DND-41 (cell line): ENCODE results near the gene TOR2A.

Source experiments
- ATAC-seq: fragments of 200-7000 bp; cut with Tn5 transposase; 3 replicates; pipeline ENCODE4 v1.9.1; 2021; ENCODE audit warnings: low read depth; ENCODE audit not compliant: insufficient read depth
- DNase-seq: peaks from one replicate; pipeline ENCODE4 v3.0.0-alpha.2; 2020
- H2AFZ ChIP-seq: 2 replicates; pipeline ENCODE4 v1.6.0; 2012; ENCODE audit warnings: low read depth, low read length
- H3K27ac ChIP-seq: 2 replicates; pipeline ENCODE4 v1.5.1; 2012; ENCODE audit warnings: low read length, inconsistent platforms
- H3K27me3 ChIP-seq: fragments of 200-600 bp; sonication (generic); 2 replicates; pipeline ENCODE4 v1.6.0; 2012; ENCODE audit warnings: low read length, mild to moderate bottlenecking, inconsistent platforms; ENCODE audit not compliant: insufficient read depth, poor library complexity
- H3K36me3 ChIP-seq: 2 replicates; pipeline ENCODE4 v1.5.1; 2012; ENCODE audit warnings: low read length, inconsistent platforms; ENCODE audit not compliant: insufficient read depth
- H3K4me1 ChIP-seq: 2 replicates; pipeline ENCODE4 v1.5.1; 2012; ENCODE audit warnings: mild to moderate bottlenecking, low read length; ENCODE audit not compliant: insufficient read depth
- H3K4me2 ChIP-seq: 2 replicates; pipeline ENCODE4 v1.6.0; 2012; ENCODE audit warnings: mild to moderate bottlenecking, moderate library complexity, low read length, inconsistent platforms; ENCODE audit not compliant: insufficient read depth
- H3K4me3 ChIP-seq, 2 experiments: fragments of 200-600 bp in 1 of 2; shearing (Covaris generic) in 1 of 2; 2 replicates each; pipeline ENCODE4 v1.5.1; 2012 to 2016; ENCODE audit warnings: inconsistent platforms in 2 of 2, low read length in 2 of 2, mild to moderate bottlenecking in 2 of 2, low read depth in 1 of 2, moderate library complexity in 1 of 2
- H3K79me2 ChIP-seq: 2 replicates; pipeline ENCODE4 v1.6.0; 2012; ENCODE audit warnings: low read length, inconsistent platforms; ENCODE audit not compliant: insufficient read depth
- H3K9ac ChIP-seq: 2 replicates; pipeline ENCODE4 v1.6.0; 2012; ENCODE audit warnings: low read depth, mild to moderate bottlenecking, inconsistent platforms, low read length, moderate library complexity
- H3K9me3 ChIP-seq: 2 replicates; pipeline ENCODE4 v1.5.1; 2012; ENCODE audit warnings: low read length, moderate library complexity, mild to moderate bottlenecking, inconsistent platforms; ENCODE audit not compliant: insufficient read depth, severe bottlenecking
- H4K20me1 ChIP-seq: 2 replicates; pipeline ENCODE4 v1.6.0; 2012; ENCODE audit warnings: low read length; ENCODE audit not compliant: insufficient read depth
- CTCF ChIP-seq: IDR thresholded peaks from 2 replicates; pipeline ENCODE4 v1.5.1; 2012; ENCODE audit warnings: borderline replicate concordance, low read length, moderate library complexity, mild to moderate bottlenecking; ENCODE audit not compliant: poor library complexity, severe bottlenecking; ENCODE audit errors: extremely low read depth
- EZH2 ChIP-seq: IDR thresholded peaks from 3 replicates; pipeline ENCODE4 v1.6.1; 2012; ENCODE audit warnings: borderline replicate concordance, low read depth, mild to moderate bottlenecking, moderate library complexity, low read length, inconsistent platforms; ENCODE audit not compliant: severe bottlenecking

Gene TOR2A

GRCh38 chr9:127694890-127695720 lies 40.0 kb downstream of the TOR2A start:
- Histone ChIP-seq H3K4me2 (no peak overlapping the region), H2AFZ (no peak overlapping the region), H3K79me2 (no peaks in the 10 kb centered on the region), H3K9ac (no peak overlapping the region), H3K36me3 (no peaks in the 10 kb centered on the region), H3K4me3 (no peak overlapping the region), H4K20me1 (no peaks in the 10 kb centered on the region), H3K27ac (no peak overlapping the region), H3K9me3 (no peaks in the 10 kb centered on the region), H3K27me3 (no peaks in the 10 kb centered on the region), H3K4me1 (no peaks in the 10 kb centered on the region)
- TF ChIP-seq EZH2 = no peak
- no peak for TF ChIP-seq CTCF
- DNase-seq = no peak
- no peak for ATAC-seq

GRCh38 chr9:127693697-127694096 lies 41.4 kb downstream of the TOR2A start:
- no peak overlapping the region for H2AFZ ChIP-seq
- ATAC-seq = no peak
- H3K4me2 ChIP-seq = no peak overlapping the region
- H3K36me3 ChIP-seq = no peaks in the 10 kb centered on the region
- no peaks in the 10 kb centered on the region for H4K20me1 ChIP-seq
- no peak overlapping the region for H3K27ac ChIP-seq
- H3K9me3 ChIP-seq = no peaks in the 10 kb centered on the region
- no peaks in the 10 kb centered on the region for H3K27me3 ChIP-seq
- no peak overlapping the region for H3K9ac ChIP-seq
- no peak for DNase-seq
- H3K4me1 ChIP-seq = no peaks in the 10 kb centered on the region
- H3K4me3 ChIP-seq = no peak overlapping the region
- no peak for TF ChIP-seq EZH2
- TF ChIP-seq CTCF = no peak
- no peaks in the 10 kb centered on the region for H3K79me2 ChIP-seq

- H3K79me2 ChIP-seq = no peaks in the 10 kb centered on the region
- no peaks in the 10 kb centered on the region for H3K27me3 ChIP-seq
- no peaks in the 10 kb centered on the region for H3K4me1 ChIP-seq
- no peak overlapping the region for H3K4me2 ChIP-seq
- no peak overlapping the region for H3K27ac ChIP-seq
- no peak overlapping the region for H3K4me3 ChIP-seq
- H4K20me1 ChIP-seq = no peaks in the 10 kb centered on the region
- H3K36me3 ChIP-seq = no peaks in the 10 kb centered on the region
- DNase-seq (no peak), ATAC-seq (no peak)
- H3K9me3 ChIP-seq = no peaks in the 10 kb centered on the region
- TF ChIP-seq CTCF (no peak), EZH2 (no peak)
- no peak overlapping the region for H3K9ac ChIP-seq
- no peak overlapping the region for H2AFZ ChIP-seq
These were observed 42.0 kb downstream of the TOR2A start for GRCh38 chr9:127693143-127693542.

GRCh38 chr9:127692071-127692470 lies 43.0 kb downstream of the TOR2A start:
- Histone ChIP-seq H2AFZ (no peak overlapping the region), H3K27ac (no peak overlapping the region), H3K9ac (no peak overlapping the region), H3K4me3 (no peak overlapping the region), H3K9me3 (no peaks in the 10 kb centered on the region), H3K4me1 (no peaks in the 10 kb centered on the region), H3K4me2 (no peak overlapping the region), H3K36me3 (no peaks in the 10 kb centered on the region), H3K27me3 (no peaks in the 10 kb centered on the region), H4K20me1 (no peaks in the 10 kb centered on the region), H3K79me2 (no peaks in the 10 kb centered on the region)
- DNase-seq (no peak), ATAC-seq (no peak)
- TF ChIP-seq EZH2 (no peak), CTCF (no peak)
